Muscle layer of duodenum (tissue), 2 donors: ENCODE results near the gene AQP12B.
"Not testable (repeated sequence)": the region's sequence is repeated elsewhere in the genome, so short reads cannot be mapped to it uniquely, and the experiment has no call there.

Experiments
- H3K27ac ChIP-seq: one replicate; pipeline ENCODE4 v1.7.0; 2013; ENCODE audit warnings: mild to moderate bottlenecking, low read length
- H3K27me3 ChIP-seq: one replicate; pipeline ENCODE4 v1.7.0; 2013; ENCODE audit warnings: low read depth, mild to moderate bottlenecking, control low read depth, low read length
- H3K36me3 ChIP-seq, 2 donors: one replicate each; pipeline ENCODE4 v1.7.0; 2013; ENCODE audit warnings: low read length in 2 of 2, control low read depth in 1 of 2, mild to moderate bottlenecking in 1 of 2; ENCODE audit not compliant: insufficient read depth in 2 of 2, control insufficient read depth in 1 of 2
- H3K4me1 ChIP-seq, 2 donors: one replicate each; pipeline ENCODE4 v1.7.0; 2013; ENCODE audit warnings: low read length in 2 of 2, mild to moderate bottlenecking in 2 of 2, control low read depth in 1 of 2, moderate library complexity in 1 of 2; ENCODE audit not compliant: insufficient read depth in 2 of 2, control insufficient read depth in 1 of 2
- H3K4me3 ChIP-seq, 2 donors: one replicate each; pipeline ENCODE4 v1.7.0; 2013; ENCODE audit warnings: low read length in 2 of 2, low read depth in 1 of 2, mild to moderate bottlenecking in 1 of 2
- H3K9me3 ChIP-seq, 2 donors: one replicate each; pipeline ENCODE4 v1.7.0; 2013; ENCODE audit warnings: low read length in 2 of 2, control low read depth in 1 of 2, mild to moderate bottlenecking in 1 of 2; ENCODE audit not compliant: control insufficient read depth in 1 of 2
- donor health status: healthy.

The AQP12B gene

GRCh38 chr2:240707043-240707756 is 24.5 kb upstream of the AQP12B start:
- no peaks in the 10 kb centered on the region for H3K36me3 ChIP-seq
- H3K9me3 ChIP-seq: no peaks in the 10 kb centered on the region
- no peak overlapping the region for H3K27ac ChIP-seq
- peaks cover 3% of the 10 kb centered on the region for H3K27me3 ChIP-seq
- H3K4me3 ChIP-seq: no peak overlapping the region
- H3K4me1 ChIP-seq: no peaks in the 10 kb centered on the region

GRCh38 chr2:240705204-240705791 is 22.6 kb upstream of the AQP12B start:
- Histone ChIP-seq H3K9me3 (no peaks in the 10 kb centered on the region), H3K4me1 (no peaks in the 10 kb centered on the region), H3K27me3 (peaks cover 3% of the 10 kb centered on the region), H3K27ac (no peak overlapping the region), H3K4me3 (no peak overlapping the region), H3K36me3 (no peaks in the 10 kb centered on the region)

- Histone ChIP-seq H3K36me3 (no peaks in the 10 kb centered on the region), H3K4me3 (no peak overlapping the region), H3K27ac (no peak overlapping the region), H3K4me1 (no peaks in the 10 kb centered on the region), H3K27me3 (peaks cover 3% of the 10 kb centered on the region), H3K9me3 (no peaks in the 10 kb centered on the region)
Observed at GRCh38 chr2:240704651-240705050, 22.0 kb upstream of the AQP12B start.

- no peaks in the 10 kb centered on the region for H3K4me1 ChIP-seq
- no peak overlapping the region for H3K27ac ChIP-seq
- H3K4me3 ChIP-seq: no peak overlapping the region
- no peaks in the 10 kb centered on the region for H3K36me3 ChIP-seq
- no peaks in the 10 kb centered on the region for H3K9me3 ChIP-seq
- peaks cover 3% of the 10 kb centered on the region for H3K27me3 ChIP-seq
Observed at GRCh38 chr2:240703417-240704341, 21.0 kb upstream of the AQP12B start.

GRCh38 chr2:240702640-240703011 is 19.9 kb upstream of the AQP12B start:
- H3K4me1 ChIP-seq: no peaks in the 10 kb centered on the region
- peaks cover 3% of the 10 kb centered on the region for H3K27me3 ChIP-seq
- H3K4me3 ChIP-seq: no peak overlapping the region
- H3K27ac ChIP-seq: no peak overlapping the region
- no peaks in the 10 kb centered on the region for H3K36me3 ChIP-seq
- no peaks in the 10 kb centered on the region for H3K9me3 ChIP-seq

- H3K36me3 ChIP-seq: no peaks in the 10 kb centered on the region
- no peak overlapping the region for H3K4me3 ChIP-seq
- no peaks in the 10 kb centered on the region for H3K4me1 ChIP-seq
- peaks cover 3% of the 10 kb centered on the region for H3K27me3 ChIP-seq
- no peak overlapping the region for H3K27ac ChIP-seq
- H3K9me3 ChIP-seq: no peaks in the 10 kb centered on the region
Observed at GRCh38 chr2:240701736-240702639, 19.3 kb upstream of the AQP12B start.

GRCh38 chr2:240701091-240701735 is 18.5 kb upstream of the AQP12B start:
- no peaks in the 10 kb centered on the region for H3K36me3 ChIP-seq
- H3K27me3 ChIP-seq: peaks cover 3% of the 10 kb centered on the region
- H3K9me3 ChIP-seq: no peaks in the 10 kb centered on the region
- H3K4me1 ChIP-seq: no peaks in the 10 kb centered on the region
- H3K4me3 ChIP-seq: no peak overlapping the region
- H3K27ac ChIP-seq: no peak overlapping the region

GRCh38 chr2:240700616-240701015 is 17.9 kb upstream of the AQP12B start:
- not testable (repeated sequence) for H3K36me3 ChIP-seq, H3K4me3 ChIP-seq, H3K27me3 ChIP-seq, H3K4me1 ChIP-seq, H3K27ac ChIP-seq, H3K9me3 ChIP-seq

GRCh38 chr2:240699835-240700234 is 17.1 kb upstream of the AQP12B start:
- not testable (repeated sequence) for H3K4me1 ChIP-seq, H3K27me3 ChIP-seq, H3K9me3 ChIP-seq, H3K27ac ChIP-seq, H3K4me3 ChIP-seq, H3K36me3 ChIP-seq

- H3K36me3 ChIP-seq, H3K27ac ChIP-seq, H3K27me3 ChIP-seq, H3K4me3 ChIP-seq, H3K4me1 ChIP-seq, H3K9me3 ChIP-seq: not testable (repeated sequence)
Observed at GRCh38 chr2:240698852-240699561, 16.3 kb upstream of the AQP12B start.
